IMR-90 (cell line): Measurements from ENCODE around the gene TTLL11. TPM values are rescaled to one million over a fixed set of nuclear protein-coding genes. Genes with fewer than 3 reads are reported as not detected.

ENCODE experiments used
- ATAC-seq: fragments of 200-7000 bp; cut with Tn5 transposase; 2 replicates; pipeline ENCODE4 v1.9.1; 2020; ENCODE audit warnings: low read depth, mild to moderate bottlenecking, moderate library complexity
- BruUV-seq: library from RNA; stranded (reverse); fragments of 400-500 nt; replicated peaks from 2 replicates; lab custom pipeline; 2021; lab: Mats Ljungman, UMichigan
- CTCF ChIA-PET: fragments of 300-600 bp; formaldehyde crosslinking; extraction: SDS; loops from one replicate; lab custom pipeline; 2021; ENCODE audit warnings: antibody characterized with exemption; lab: Yijun Ruan, JAX
- POLR2A ChIA-PET: fragments of 300-600 bp; sonication (Branson Sonifier 250); formaldehyde crosslinking; loops from one replicate; lab custom pipeline; 2022; ENCODE audit warnings: antibody characterized with exemption; ENCODE audit not compliant: unreplicated experiment; lab: Charles Lee
- DNase-seq: peaks from one replicate; pipeline ENCODE4 v3.0.0; 2013
- H2AFZ ChIP-seq: replicated peaks from 2 replicates; pipeline ENCODE3; 2013; ENCODE audit warnings: low read length, mild to moderate bottlenecking; ENCODE audit not compliant: poor library complexity
- H2AK5ac ChIP-seq: 2 replicates; pipeline ENCODE4 v1.6.1; 2013; ENCODE audit warnings: low read depth, low read length, inconsistent platforms
- H2AK9ac ChIP-seq: replicated peaks from 2 replicates; pipeline ENCODE3; 2013; ENCODE audit warnings: mild to moderate bottlenecking, low read depth, low read length, moderate library complexity; ENCODE audit not compliant: poor library complexity
- H2BK120ac ChIP-seq: 2 replicates; pipeline ENCODE4 v1.6.1; 2013; ENCODE audit warnings: low read depth, low read length, inconsistent platforms
- H2BK15ac ChIP-seq: 3 replicates; pipeline ENCODE4 v1.6.1; 2013; ENCODE audit warnings: low read depth, low read length, inconsistent platforms
- H2BK20ac ChIP-seq: 2 replicates; pipeline ENCODE4 v1.6.1; 2013; ENCODE audit warnings: low read depth, mild to moderate bottlenecking, inconsistent platforms, low read length, moderate library complexity
- H2BK5ac ChIP-seq: 2 replicates; pipeline ENCODE4 v1.6.1; 2013; ENCODE audit warnings: mild to moderate bottlenecking, low read depth, low read length, inconsistent platforms; ENCODE audit not compliant: poor library complexity, severe bottlenecking
- H3K14ac ChIP-seq: replicated peaks from 2 replicates; pipeline ENCODE4 v1.6.1; 2013; ENCODE audit warnings: low read depth, low read length, inconsistent platforms
- H3K18ac ChIP-seq: 2 replicates; pipeline ENCODE4 v1.6.1; 2013; ENCODE audit warnings: low read depth, low read length, control low read depth
- H3K23ac ChIP-seq: 2 replicates; pipeline ENCODE4 v1.6.1; 2013; ENCODE audit warnings: low read depth, low read length, inconsistent platforms
- H3K27ac ChIP-seq: 2 replicates; pipeline ENCODE4 v1.5.1; 2013; ENCODE audit warnings: mild to moderate bottlenecking, control low read depth, low read length; ENCODE audit not compliant: insufficient read depth
- H3K27me3 ChIP-seq: 2 replicates; pipeline ENCODE4 v1.6.1; 2013; ENCODE audit warnings: low read length; ENCODE audit not compliant: control insufficient read depth, insufficient read depth
- H3K36me3 ChIP-seq: 2 replicates; pipeline ENCODE4 v1.6.1; 2013; ENCODE audit warnings: low read length, mixed read lengths; ENCODE audit not compliant: control insufficient read depth, insufficient read depth
- H3K4ac ChIP-seq: 2 replicates; pipeline ENCODE4 v1.6.1; 2013; ENCODE audit warnings: low read depth, low read length, inconsistent platforms
- H3K4me1 ChIP-seq: 2 replicates; pipeline ENCODE4 v1.6.1; 2013; ENCODE audit warnings: low read length, mixed read lengths; ENCODE audit not compliant: control insufficient read depth, insufficient read depth
- H3K4me2 ChIP-seq: 2 replicates; pipeline ENCODE4 v1.6.1; 2013; ENCODE audit warnings: low read depth, mild to moderate bottlenecking, control low read depth, low read length, moderate library complexity
- H3K4me3 ChIP-seq: 2 replicates; pipeline ENCODE4 v1.5.1; 2013; ENCODE audit warnings: low read depth, mild to moderate bottlenecking, control low read depth, low read length, moderate library complexity; ENCODE audit not compliant: insufficient read depth
- H3K56ac ChIP-seq: 2 replicates; pipeline ENCODE4 v1.6.1; 2013; ENCODE audit warnings: low read length, inconsistent platforms; ENCODE audit not compliant: insufficient read depth; ENCODE audit errors: extremely low read depth
- H3K79me1 ChIP-seq, 2 experiments: 2 replicates each; pipeline ENCODE4 v1.6.1; 2013; ENCODE audit warnings: low read length in 2 of 2, inconsistent platforms in 1 of 2, low read depth in 1 of 2
- H3K9ac ChIP-seq: 2 replicates; pipeline ENCODE4 v1.6.1; 2013; ENCODE audit warnings: low read depth, low read length, control low read depth
- H3K9me1 ChIP-seq: 2 replicates; pipeline ENCODE4 v1.6.1; 2013; ENCODE audit warnings: low read length, inconsistent platforms; ENCODE audit not compliant: insufficient read depth
- H3K9me3 ChIP-seq: 2 replicates; pipeline ENCODE4 v1.6.1; 2013; ENCODE audit warnings: low read length; ENCODE audit not compliant: control insufficient read depth, insufficient read depth
- H4K20me1 ChIP-seq: 2 replicates; pipeline ENCODE4 v1.6.1; 2013; ENCODE audit warnings: low read length, inconsistent platforms; ENCODE audit not compliant: insufficient read depth
- H4K5ac ChIP-seq: 2 replicates; pipeline ENCODE4 v1.6.1; 2013; ENCODE audit warnings: mild to moderate bottlenecking, low read depth, low read length, control low read depth
- H4K8ac ChIP-seq, 2 experiments: 2 replicates each; pipeline ENCODE4 v1.6.1; 2013; ENCODE audit warnings: low read depth in 2 of 2, low read length in 2 of 2, control low read depth in 1 of 2, inconsistent platforms in 1 of 2
- H4K91ac ChIP-seq: 2 replicates; pipeline ENCODE4 v1.6.1; 2013; ENCODE audit warnings: low read depth, low read length, inconsistent platforms; ENCODE audit not compliant: insufficient read depth
- BHLHE40 ChIP-seq: fragments of 150-350 bp; IDR thresholded peaks from 2 replicates; pipeline ENCODE4 v1.6.1; 2016; ENCODE audit warnings: mild to moderate bottlenecking, low read depth, low read length
- NFE2L2 ChIP-seq: fragments of 150-350 bp; IDR thresholded peaks from 2 replicates; pipeline ENCODE4 v1.6.1; 2016; ENCODE audit warnings: low read depth, mild to moderate bottlenecking, low read length
- WGBS, 2 experiments: methylation state at CpG; one replicate each; pipeline versions ENCODE4 v1.1.5 to v1.1.7; 2013; ENCODE audit warnings: missing lambda C conversion rate in 2 of 2; ENCODE audit not compliant: insufficient read length in 1 of 2; ENCODE audit errors: extremely low coverage in 2 of 2; 5-methylcytosine and 5-hydroxymethylcytosine counted together
- dilution Hi-C: fragments of 300-500 bp; cut with HindIII; formaldehyde crosslinking; loops from one replicate; pipeline ENCODE4 v1.14.3; 2018; ENCODE audit warnings: low sequenced_read_pairs; ENCODE audit not compliant: unreplicated experiment
- in situ Hi-C: fragments of 300-500 bp; cut with MboI; formaldehyde crosslinking; loops from 3 replicates; pipeline ENCODE4 v1.14.3; 2019; ENCODE audit warnings: low sequenced_read_pairs, inconsistent platforms, mixed read lengths
- intact Hi-C: fragments of 100-400 bp; cut with micrococcal nuclease; formaldehyde crosslinking; loops from 2 replicates; pipeline ENCODE4 v1.10.0; 2022
- polyA plus RNA-seq, 3 experiments: library from polyadenylated mRNA; depleted of rRNA; stranded (reverse); fragments of >200 nt; gene quantifications; 2 replicates each; pipeline ENCODE4 v1.2.3, GENCODE V29; 2012; ENCODE audit warnings: low replicate concordance in 1 of 3
- total RNA-seq: library from RNA; depleted of rRNA; stranded (reverse); fragments of >200 nt; gene quantifications from 2 replicates; pipeline ENCODE4 v1.2.3, GENCODE V29; 2012
- TF ChIP-seq, protein P1 (sequence below): fragments of 150-350 bp; IDR thresholded peaks from 2 replicates; pipeline ENCODE4 v1.6.1; 2016; ENCODE audit warnings: low read depth, mild to moderate bottlenecking, low read length, moderate library complexity, borderline replicate concordance

The TTLL11 gene
- total and polyA plus RNA-seq, 2 of the 4 experiments (the other 2 are of a cell fraction), result 2.0 to 4.6 TPM

DNA sequence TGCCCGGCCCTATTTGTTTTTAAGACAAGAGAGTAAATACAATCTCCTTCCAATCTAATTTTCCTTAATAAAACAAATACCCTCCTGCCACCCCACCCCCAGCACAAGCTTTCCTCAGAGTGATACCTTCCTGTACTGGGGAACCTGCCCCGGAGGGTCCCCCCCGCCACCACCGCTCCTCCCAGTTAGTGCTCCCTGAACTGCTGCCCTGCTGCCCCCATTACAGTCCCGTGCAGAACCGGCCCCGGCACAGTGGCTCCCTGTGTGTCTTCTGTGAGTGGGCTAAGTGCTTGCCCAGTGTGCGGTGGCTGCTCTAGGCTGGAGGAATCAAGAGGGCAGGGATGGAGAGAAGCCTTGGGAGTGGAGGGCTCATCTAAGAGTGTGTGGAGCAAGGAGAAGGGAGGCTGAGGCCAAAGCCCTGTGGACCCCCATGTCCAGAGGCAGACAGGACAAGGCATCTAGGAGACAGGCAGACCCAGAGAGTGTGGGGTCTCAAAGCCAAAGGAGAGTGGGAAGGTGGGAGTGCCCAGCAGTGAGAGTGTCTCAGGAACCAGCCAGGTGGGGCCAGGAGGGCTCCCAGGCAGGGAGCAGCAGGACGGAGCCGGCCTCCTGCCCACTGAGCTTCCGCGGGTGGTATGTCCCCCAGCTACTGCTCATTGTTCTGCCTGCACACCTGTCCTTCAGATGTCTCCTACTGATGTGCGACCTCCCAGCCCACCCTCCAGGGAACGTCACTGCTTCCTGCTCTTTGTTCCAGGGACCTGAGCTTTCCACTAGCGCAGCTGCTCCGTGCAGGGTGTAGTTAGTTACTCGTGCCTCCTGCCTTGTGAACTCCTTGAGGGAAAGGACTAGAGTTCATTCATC, 312.7 kb downstream of the TTLL11 start (continued):
- TF ChIP-seq BHLHE40, result no peak

DNA sequence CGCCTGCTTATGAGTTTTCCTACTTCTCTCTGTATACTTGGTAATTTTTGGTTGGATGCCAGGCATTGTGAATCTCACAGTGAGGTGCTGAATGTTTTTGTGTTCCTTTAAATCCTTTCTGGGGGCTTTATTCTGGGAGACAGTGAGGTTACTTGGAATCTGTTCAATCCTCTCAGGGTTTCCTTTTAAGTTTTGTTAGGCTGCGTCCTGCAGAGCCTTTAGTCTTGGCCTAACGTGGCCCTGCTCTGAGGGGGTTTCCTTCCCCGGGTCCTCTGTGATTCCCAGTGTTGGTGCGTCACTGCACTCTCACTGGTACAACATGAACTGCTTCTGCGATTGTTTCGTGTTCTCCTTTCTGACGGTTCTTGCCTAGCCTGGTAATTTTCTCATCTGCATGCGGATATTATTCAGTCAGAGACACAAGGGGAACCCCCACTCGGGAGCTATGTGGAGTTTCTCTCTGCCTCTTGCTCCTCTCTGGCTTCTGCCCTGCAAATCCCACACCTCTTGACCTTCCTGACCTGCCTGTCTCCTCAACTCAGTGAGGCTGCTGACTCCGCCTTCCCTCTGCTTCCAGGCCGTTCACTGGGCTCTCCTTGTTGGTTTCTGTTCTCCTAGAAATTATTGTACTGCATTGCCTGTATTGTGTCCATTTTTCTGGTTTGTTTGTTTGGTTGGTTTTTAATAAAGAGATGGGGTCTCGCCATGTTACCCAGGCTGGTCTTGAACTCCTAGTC, 313.6 kb downstream of the TTLL11 start:
- dilution Hi-C loops, result no loop called here
- Histone ChIP-seq H2AK5ac (no peak overlapping the region), H4K91ac (no peak overlapping the region), H3K27me3 (no peaks in the 10 kb centered on the region), H3K79me1 (peaks cover 0 to 7% of the 10 kb centered on the region in 2 experiments; a peak in 1 of 4 replicates), H3K9me3 (0 out of 2 replicates have a peak, but pooled peaks cover 3% of the 10 kb centered on the region), H3K18ac (no peak overlapping the region), H3K4me3 (no peak overlapping the region), H3K23ac (no peak overlapping the region), H3K9ac (no peak overlapping the region), H2AK9ac (no peak overlapping the region), H3K56ac (no peak overlapping the region), H3K9me1 (no peaks in the 10 kb centered on the region), H2BK5ac (no peak overlapping the region), H2BK15ac (no peak overlapping the region), H2BK20ac (no peak overlapping the region), H4K20me1 (no peaks in the 10 kb centered on the region; the same call in 1 of the 2 replicates), H2BK120ac (no peak overlapping the region), H3K4me2 (no peak overlapping the region), H2AFZ (no peak overlapping the region), H3K4me1 (no peaks in the 10 kb centered on the region), H4K5ac (no peak overlapping the region), H3K4ac (no peak overlapping the region), H4K8ac (no peak overlapping the region), H3K27ac (no peak overlapping the region), H3K36me3 (peaks cover 65% of the 10 kb centered on the region), H3K14ac (no peak overlapping the region)
- no TSS peak for BruUV-seq
- TF ChIP-seq NFE2L2 (no peak), BHLHE40 (no peak)
- TF ChIP-seq, protein P1, sequence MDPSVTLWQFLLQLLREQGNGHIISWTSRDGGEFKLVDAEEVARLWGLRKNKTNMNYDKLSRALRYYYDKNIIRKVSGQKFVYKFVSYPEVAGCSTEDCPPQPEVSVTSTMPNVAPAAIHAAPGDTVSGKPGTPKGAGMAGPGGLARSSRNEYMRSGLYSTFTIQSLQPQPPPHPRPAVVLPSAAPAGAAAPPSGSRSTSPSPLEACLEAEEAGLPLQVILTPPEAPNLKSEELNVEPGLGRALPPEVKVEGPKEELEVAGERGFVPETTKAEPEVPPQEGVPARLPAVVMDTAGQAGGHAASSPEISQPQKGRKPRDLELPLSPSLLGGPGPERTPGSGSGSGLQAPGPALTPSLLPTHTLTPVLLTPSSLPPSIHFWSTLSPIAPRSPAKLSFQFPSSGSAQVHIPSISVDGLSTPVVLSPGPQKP, result no peak
- in situ Hi-C loops, result no loop called here
- intact Hi-C loops, result no loop called here
- POLR2A ChIA-PET, result no interaction called here
- ATAC-seq (no peak), DNase-seq (no peak)
- WGBS, 2 experiments, result 63% methylated on average over 7 of the region's 13 CpGs; no CpG with 5 or more reads in 1 of the 2 experiments
- CTCF ChIA-PET, result no interaction called here
